Measurements from ENCODE around the gene SEC24B.
A peak's percentile ranks its signal among the peaks of the same experiment; 100 is the strongest.

Gene SEC24B

DNA sequence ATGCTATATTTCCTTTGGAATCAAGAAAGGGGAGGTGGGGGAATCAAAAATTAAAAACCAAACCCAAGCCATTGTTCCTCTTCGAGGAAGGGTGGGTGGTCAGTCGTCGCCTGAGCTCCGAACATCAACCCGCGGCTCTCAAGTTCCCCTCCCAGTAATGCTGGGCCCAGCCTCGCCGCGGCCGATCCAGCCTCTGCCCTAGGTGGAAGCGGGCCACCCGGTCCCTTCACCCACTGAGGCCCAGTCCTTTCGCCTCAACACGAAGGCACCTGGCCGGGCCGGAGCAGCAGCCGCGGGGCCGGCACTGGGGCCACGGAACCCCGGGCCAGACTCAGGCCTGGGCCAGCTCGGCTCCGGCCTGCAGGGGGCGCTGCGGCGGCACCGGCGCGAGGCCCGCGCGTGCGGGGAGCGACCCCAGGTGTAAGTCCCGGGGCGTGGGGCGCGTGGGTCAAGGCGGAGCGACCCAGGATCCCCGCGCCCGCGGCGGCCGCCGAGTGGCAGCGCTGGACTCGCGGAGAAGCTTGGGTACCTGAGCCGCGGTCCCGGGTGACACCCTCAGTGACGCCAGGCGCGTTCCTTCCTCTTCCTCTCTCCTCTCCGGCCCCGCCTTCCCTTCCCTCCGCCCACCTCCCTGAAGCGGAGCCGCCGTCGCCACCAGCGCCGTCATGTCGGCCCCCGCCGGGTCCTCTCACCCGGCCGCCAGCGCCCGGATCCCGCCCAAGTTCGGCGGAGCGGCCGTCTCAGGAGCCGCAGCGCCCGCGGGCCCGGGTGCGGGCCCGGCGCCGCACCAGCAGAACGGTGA lies at the start of gene SEC24B:
Gene SEC24B (plus strand): TSS at position 611 of the 802 bp plus-strand sequence. CDS start 55 bp downstream, at position 666.
- peak; percentile 88 for DNase-seq

DNA sequence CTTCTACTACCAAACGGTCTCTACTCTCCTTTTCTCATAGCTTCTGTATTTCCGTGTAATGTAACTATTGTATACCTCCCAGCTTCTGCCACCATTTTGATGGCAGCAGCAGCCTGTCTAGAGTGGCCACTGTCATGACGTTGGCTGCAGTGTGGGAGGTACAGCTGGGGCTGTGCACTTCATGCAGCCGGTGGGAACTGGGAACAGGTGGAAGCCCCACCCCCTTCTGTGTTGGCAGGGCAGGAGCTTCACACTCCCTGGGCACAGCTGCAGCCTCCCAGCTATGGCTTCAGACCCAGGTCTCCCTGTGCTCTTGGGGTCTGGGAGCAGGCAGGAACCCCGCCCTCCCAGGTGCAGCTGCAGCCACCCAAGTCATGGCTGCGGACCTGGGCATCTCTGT lies 49.8 kb upstream of the SEC24B start:
- no peak for DNase-seq

DNA sequence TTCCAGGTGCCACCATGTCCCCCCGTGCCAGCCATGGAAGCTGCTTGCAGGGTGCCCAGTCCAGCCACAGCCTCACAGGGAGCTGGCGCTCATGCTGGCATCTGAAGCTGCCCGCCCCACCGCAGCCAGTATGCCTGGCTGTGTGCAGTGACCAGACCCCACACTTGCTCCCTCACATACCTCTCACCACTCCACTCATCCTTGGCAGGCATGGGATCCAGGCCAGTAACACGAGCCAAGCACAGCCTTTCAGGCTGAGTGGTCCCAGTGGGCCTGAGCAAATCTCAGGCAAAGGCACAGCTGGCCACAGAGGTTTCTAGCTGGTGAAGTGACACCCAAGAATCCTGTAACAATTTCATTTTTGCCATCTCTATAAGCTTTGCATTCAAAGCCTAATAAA lies 48.4 kb upstream of the SEC24B start:
- DNase-seq, result no peak

GRCh38 chr4:109389369-109390114 lies 44.1 kb upstream of the SEC24B start:
- DNase-seq, result no peak

GRCh38 chr4:109390115-109390768 lies 43.4 kb upstream of the SEC24B start:
- no peak for DNase-seq

GRCh38 chr4:109395694-109396093 lies 37.9 kb upstream of the SEC24B start:
- no peak for DNase-seq

GRCh38 chr4:109398928-109399327 lies 34.7 kb upstream of the SEC24B start:
- DNase-seq, result no peak

GRCh38 chr4:109406337-109406931 lies 27.2 kb upstream of the SEC24B start:
- peak; percentile 30 for DNase-seq

GRCh38 chr4:109407027-109407737 lies 26.4 kb upstream of the SEC24B start:
- DNase-seq, result no peak

GRCh38 chr4:109408711-109409110 lies 24.9 kb upstream of the SEC24B start:
- no peak for DNase-seq

GRCh38 chr4:109410226-109410625 lies 23.4 kb upstream of the SEC24B start:
- DNase-seq, result no peak

- DNase-seq, result no peak
Observed at GRCh38 chr4:109410776-109411175, 22.8 kb upstream of the SEC24B start.

DNA sequence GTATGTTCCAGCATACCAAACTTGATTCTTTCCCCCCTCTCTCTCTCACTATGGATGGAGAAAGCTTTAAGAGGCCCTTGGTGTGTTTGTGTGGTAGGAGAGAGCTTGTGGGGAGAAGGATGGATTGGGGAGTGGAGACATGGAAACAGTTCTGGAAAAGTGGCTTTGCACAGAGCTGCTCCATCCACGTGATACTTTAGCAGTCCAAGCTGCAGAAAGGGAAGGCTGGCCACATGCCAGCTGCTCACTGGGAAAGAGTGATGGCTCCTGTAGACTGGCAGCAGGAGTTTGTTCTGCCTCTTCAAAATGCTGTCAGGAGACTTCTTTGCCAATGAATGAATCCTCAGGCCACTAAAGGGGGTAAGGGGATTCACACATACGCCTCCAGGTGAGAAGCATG lies 21.7 kb upstream of the SEC24B start:
- no peak for DNase-seq

DNA sequence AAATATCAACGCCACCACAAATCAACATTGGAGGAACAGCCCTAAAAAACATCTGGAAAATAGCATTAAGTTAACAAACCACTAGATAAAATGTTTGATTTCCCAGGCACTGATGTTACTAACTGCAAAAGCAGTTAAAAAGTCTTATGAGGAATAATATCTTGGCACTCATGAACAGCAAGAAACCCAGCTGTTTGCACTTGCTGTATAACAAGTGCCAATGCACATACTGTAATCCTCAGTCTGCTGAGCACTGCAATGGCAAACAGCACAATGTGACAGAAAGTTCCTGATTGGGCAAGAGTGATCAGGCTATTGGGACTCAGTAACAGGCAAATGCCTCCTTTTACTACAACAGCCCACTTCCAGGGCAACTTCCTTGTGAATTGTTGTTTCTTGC lies 20.8 kb upstream of the SEC24B start:
- DNase-seq, result no peak

DNA sequence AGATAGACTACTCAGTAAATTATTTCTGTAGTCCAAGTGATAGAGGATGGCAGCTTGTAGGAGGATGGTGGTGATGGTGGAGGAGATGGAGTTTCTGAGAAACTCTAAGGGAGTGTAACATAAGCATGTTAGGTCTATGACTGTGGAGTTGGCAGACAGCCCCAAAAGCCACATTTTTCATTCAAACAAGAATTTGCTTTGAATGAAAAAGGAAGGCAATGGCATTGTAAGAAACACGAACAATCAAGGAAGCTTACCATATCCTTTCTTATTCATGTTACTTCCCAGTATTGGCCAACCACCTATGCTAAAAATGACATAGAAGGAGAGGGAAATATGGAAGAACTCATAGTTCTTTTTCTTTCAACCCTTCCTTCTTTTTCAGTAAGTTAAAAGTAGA lies 18.7 kb upstream of the SEC24B start:
- no peak for DNase-seq

DNA sequence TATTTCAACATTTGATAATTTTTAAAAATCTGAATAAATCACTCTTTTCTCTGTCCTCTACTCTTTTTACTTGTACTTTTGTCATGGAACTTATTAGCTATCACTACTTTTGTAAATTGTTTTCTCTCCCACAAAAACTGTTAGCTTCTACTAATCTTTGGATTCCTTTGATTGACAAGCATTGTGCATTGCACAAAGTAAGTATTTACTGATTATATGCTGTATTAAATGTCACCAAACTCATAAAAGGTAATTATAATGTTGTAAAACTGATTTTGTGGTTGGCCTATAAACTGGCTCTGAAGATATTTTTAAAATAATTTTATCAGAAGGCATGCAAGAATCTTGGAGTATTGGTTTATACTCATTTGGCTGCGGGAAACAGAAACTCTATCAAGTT lies 15.0 kb upstream of the SEC24B start:
- no peak for DNase-seq

DNA sequence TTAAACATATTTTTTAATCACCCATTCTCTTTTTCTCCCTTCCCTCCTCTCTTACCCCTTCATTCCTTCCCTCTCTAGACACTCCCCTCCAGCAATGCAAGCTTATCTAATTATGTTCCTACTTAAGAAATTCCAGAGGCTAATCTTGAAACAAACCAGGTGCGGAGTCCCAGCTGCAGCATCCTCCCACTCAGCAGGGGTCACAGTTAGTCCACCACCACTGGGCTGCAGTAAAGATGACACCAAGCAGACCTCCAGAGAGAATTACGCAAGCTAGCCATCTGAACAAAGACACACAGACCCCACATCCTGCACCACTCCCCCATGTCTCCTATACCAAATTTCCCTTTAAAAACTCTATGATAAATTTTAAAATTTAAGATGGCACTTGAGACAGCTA lies 13.9 kb upstream of the SEC24B start:
- DNase-seq, result no peak

GRCh38 chr4:109424093-109424841 lies 9.3 kb upstream of the SEC24B start:
- DNase-seq, result no peak

DNA sequence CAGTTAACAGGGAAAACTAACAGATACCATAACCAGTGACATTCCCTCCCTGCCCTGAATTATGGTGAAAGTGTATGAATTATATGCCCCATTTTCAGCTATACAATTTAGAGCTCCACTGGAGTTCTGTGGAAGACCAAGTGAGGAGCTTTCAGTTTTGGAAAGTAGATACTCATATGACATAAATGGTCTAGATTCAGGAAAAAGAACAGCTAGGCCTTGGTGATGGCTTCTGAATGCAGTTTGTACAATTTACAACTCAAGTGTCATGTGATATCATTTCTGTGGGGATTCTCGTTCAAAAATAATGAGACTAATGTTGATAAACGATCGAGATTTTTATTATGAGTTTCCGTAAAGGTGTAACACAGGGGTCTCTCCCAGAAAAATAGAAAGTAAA lies 8.2 kb upstream of the SEC24B start:
- no peak for DNase-seq

DNA sequence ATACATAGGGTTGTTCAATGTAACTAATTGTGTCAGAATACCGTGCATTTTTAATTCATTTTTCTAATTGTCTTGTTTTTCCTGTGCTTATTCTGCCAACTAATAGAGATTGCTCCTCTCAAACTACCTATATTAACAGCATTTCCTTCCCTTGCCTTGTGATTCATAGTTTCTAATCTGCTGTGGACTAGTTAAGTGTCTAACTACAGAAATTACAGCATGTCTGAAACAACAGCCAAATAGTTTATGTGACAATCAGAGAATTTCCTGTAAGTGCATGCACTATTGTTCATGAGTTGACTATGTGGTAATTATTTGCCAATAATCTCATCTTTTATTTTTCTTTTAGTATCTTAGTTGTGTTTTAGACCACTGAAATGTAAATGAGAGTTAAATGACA lies 4.1 kb upstream of the SEC24B start:
- no peak for DNase-seq

DNA sequence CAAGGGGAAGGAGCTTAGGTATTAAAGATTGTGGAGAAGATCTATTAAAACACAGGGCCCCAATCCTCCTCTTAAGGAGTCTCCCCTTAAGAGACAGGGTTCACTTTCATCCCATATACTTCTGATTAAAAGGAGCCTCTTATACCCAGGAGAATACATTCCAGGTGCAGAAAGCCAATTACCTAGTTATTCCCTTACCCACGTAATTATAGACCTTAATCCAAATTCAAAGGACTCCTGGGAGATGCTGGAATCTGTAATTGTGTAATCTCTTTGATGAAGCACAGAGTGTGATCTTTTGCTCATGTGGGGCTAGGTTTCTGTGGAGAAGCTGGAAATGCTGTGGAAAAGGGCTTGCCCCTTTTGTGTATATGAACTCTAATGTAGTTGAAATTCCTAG lies 1.4 kb upstream of the SEC24B start:
- no peak for DNase-seq

DNA sequence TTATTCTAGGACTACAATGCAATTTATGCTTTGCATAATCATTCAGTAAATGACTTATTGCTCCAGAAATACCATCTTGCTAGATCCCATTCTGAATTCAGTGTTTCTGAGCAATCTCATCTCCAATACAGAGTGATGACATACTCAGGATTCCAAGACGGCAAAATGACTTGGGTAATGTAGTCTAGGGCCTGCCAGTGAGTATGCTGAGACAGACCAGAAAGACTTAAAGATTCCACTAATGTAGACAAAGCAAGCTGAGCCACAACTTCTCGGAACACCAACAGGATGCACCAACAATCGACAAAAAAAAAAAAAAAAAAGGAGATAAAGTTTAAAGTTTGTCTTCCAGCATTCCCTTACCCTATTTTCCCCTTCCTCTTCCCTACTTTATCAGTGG lies 919 bp upstream of the SEC24B start:
- no peak for DNase-seq
